CD14-positive monocyte (primary cell): Measurements from ENCODE around the gene OR7G1. TPM values are rescaled to one million over a fixed set of nuclear protein-coding genes. Genes with fewer than 3 reads are reported as not detected.
"Not testable (repeated sequence)": the region's sequence is repeated elsewhere in the genome, so short reads cannot be mapped to it uniquely, and the experiment has no call there.

Source experiments
- DNase-seq, 3 donors: peaks; one replicate each; pipeline ENCODE4 v3.0.0-alpha.2; 2011 to 2022
- H2AFZ ChIP-seq: 2 replicates; pipeline ENCODE4 v1.6.0; 2012; ENCODE audit warnings: mild to moderate bottlenecking, low read depth, low read length, inconsistent platforms; ENCODE audit not compliant: insufficient read depth, poor library complexity, severe bottlenecking
- H3K27ac ChIP-seq, 2 donors: 1 replicate in 1 of 2; 2 replicates in 1 of 2; pipeline ENCODE4 v1.5.1; 2012 to 2013; ENCODE audit warnings: low read length in 2 of 2, control low read depth in 1 of 2, inconsistent platforms in 1 of 2, low read depth in 1 of 2, mild to moderate bottlenecking in 1 of 2
- H3K27me3 ChIP-seq, 2 donors: one replicate each; pipeline versions ENCODE4 v1.6.0 to v1.6.1; 2011 to 2013; ENCODE audit warnings: low read length in 2 of 2; ENCODE audit not compliant: control insufficient read depth in 2 of 2, insufficient read depth in 2 of 2
- H3K36me3 ChIP-seq, 2 donors: replicated peaks in 1 of 2; 1 replicate in 1 of 2; 2 replicates in 1 of 2; pipeline versions ENCODE4 v1.5.1 to v1.6.1; 2012 to 2013; ENCODE audit warnings: low read length in 2 of 2, control low read depth in 1 of 2, inconsistent platforms in 1 of 2, mild to moderate bottlenecking in 1 of 2; ENCODE audit not compliant: insufficient read depth in 2 of 2, control insufficient read depth in 1 of 2
- H3K4me1 ChIP-seq, 2 donors: 1 replicate in 1 of 2; 2 replicates in 1 of 2; pipeline versions ENCODE4 v1.5.1 to v1.6.1; 2012 to 2013; ENCODE audit warnings: low read length in 2 of 2, control low read depth in 1 of 2, inconsistent platforms in 1 of 2, mild to moderate bottlenecking in 1 of 2, moderate library complexity in 1 of 2; ENCODE audit not compliant: insufficient read depth in 2 of 2, control insufficient read depth in 1 of 2
- H3K4me2 ChIP-seq: replicated peaks from 2 replicates; pipeline ENCODE3; 2012; ENCODE audit warnings: low read length, moderate library complexity, mild to moderate bottlenecking; ENCODE audit not compliant: poor library complexity, severe bottlenecking; ENCODE audit errors: extremely low read depth
- H3K4me3 ChIP-seq, 3 experiments: fragments of 200-600 bp in 1 of 3; sonication (generic) in 1 of 3; replicated peaks in 1 of 3; 1 replicate in 2 of 3; 2 replicates in 1 of 3; pipeline ENCODE4 v1.5.1; 2011 to 2013; ENCODE audit warnings: low read length in 3 of 3, mild to moderate bottlenecking in 3 of 3, control low read depth in 2 of 3, low read depth in 2 of 3, inconsistent platforms in 1 of 3, moderate library complexity in 1 of 3
- H3K79me2 ChIP-seq: 2 replicates; pipeline ENCODE4 v1.6.0; 2012; ENCODE audit warnings: mild to moderate bottlenecking, control low read depth, inconsistent platforms, low read length, moderate library complexity; ENCODE audit not compliant: insufficient read depth
- H3K9ac ChIP-seq: 2 replicates; pipeline ENCODE4 v1.6.0; 2017; ENCODE audit warnings: low read length, mild to moderate bottlenecking; ENCODE audit not compliant: insufficient read depth, poor library complexity, severe bottlenecking
- H3K9me3 ChIP-seq, 2 donors: replicated peaks in 1 of 2; 1 replicate in 1 of 2; 2 replicates in 1 of 2; pipeline versions ENCODE4 v1.5.1 to v1.6.1; 2012 to 2013; ENCODE audit warnings: low read length in 2 of 2, control low read depth in 1 of 2; ENCODE audit not compliant: control insufficient read depth in 1 of 2, insufficient read depth in 1 of 2
- H4K20me1 ChIP-seq: 2 replicates; pipeline ENCODE4 v1.6.0; 2012; ENCODE audit warnings: mild to moderate bottlenecking, low read length, control low read depth, moderate library complexity; ENCODE audit not compliant: insufficient read depth
- H3K27ac Mint-ChIP-seq, 7 donors: one replicate each; pipeline ENCODE4 v1.8.0; 2020; ENCODE audit warnings: mild to moderate bottlenecking in 7 of 7, mixed read lengths in 7 of 7, moderate library complexity in 6 of 7, inconsistent platforms in 2 of 7
- H3K27me3 Mint-ChIP-seq, 3 donors: one replicate each; pipeline ENCODE4 v1.8.0; 2021 to 2022; ENCODE audit warnings: low read depth in 3 of 3, mild to moderate bottlenecking in 3 of 3, mixed read lengths in 3 of 3, moderate library complexity in 3 of 3, inconsistent platforms in 1 of 3
- H3K36me3 Mint-ChIP-seq, 2 donors: one replicate each; pipeline ENCODE4 v1.8.0; 2020; ENCODE audit warnings: mixed read lengths in 2 of 2, inconsistent platforms in 1 of 2, mild to moderate bottlenecking in 1 of 2
- H3K4me1 Mint-ChIP-seq: one replicate; pipeline ENCODE4 v1.8.0; 2020; ENCODE audit warnings: mild to moderate bottlenecking, mixed read lengths
- H3K4me3 Mint-ChIP-seq, 2 donors: one replicate each; pipeline ENCODE4 v1.8.0; 2020; ENCODE audit warnings: mild to moderate bottlenecking in 2 of 2, mixed read lengths in 2 of 2, moderate library complexity in 1 of 2
- H3K9me3 Mint-ChIP-seq, 7 donors: one replicate each; pipeline ENCODE4 v1.8.0; 2020 to 2022; ENCODE audit warnings: mixed read lengths in 7 of 7, mild to moderate bottlenecking in 6 of 7, moderate library complexity in 6 of 7, inconsistent platforms in 2 of 7
- CTCF ChIP-seq: fragments of 200-600 bp; IDR thresholded peaks from one replicate; pipeline ENCODE4 v1.8.0; 2022; ENCODE audit warnings: antibody characterized with exemption, mild to moderate bottlenecking
- WGBS: methylation state at CpG from one replicate; pipeline ENCODE4 v1.1.5; 2013; ENCODE audit warnings: missing lambda C conversion rate; ENCODE audit not compliant: insufficient coverage; 5-methylcytosine and 5-hydroxymethylcytosine counted together
- intact Hi-C, 2 donors: fragments of 100-400 bp; cut with micrococcal nuclease; formaldehyde crosslinking; loops; one replicate each; pipeline versions ENCODE4 v1.15.0 to v1.15.1; 2023
- polyA plus RNA-seq, 3 donors: library from polyadenylated mRNA; depleted of rRNA in 1 of 3; unstranded in 2 of 3; stranded (reverse) in 1 of 3; fragments of 300-500 nt in 2 of 3; fragments of >200 nt in 1 of 3; fragmentation: Illumina TruSeq in 2 of 3; gene quantifications; 1 replicate in 2 of 3; 2 replicates in 1 of 3; pipeline ENCODE4 v1.2.3, GENCODE V29; 2012 to 2021

The OR7G1 gene
- polyA plus RNA-seq, 3 donors = not detected

- DNase-seq = peak in 1 of 3 donors; percentile 8
- Histone ChIP-seq H3K4me2 (no peak overlapping the region), H2AFZ (no peak overlapping the region), H3K27ac (no peak overlapping the region), H3K27me3 (no peaks in the 10 kb centered on the region), H3K9ac (no peak overlapping the region), H3K36me3 (no peaks in the 10 kb centered on the region), H4K20me1 (no peaks in the 10 kb centered on the region), H3K9me3 (no peaks in the 10 kb centered on the region), H3K79me2 (no peaks in the 10 kb centered on the region), H3K4me1 (no peaks in the 10 kb centered on the region), H3K4me3 (no peak overlapping the region)
- H3K4me3 Mint-ChIP-seq = no peak overlapping the region
- H3K27me3 Mint-ChIP-seq = peaks cover 0 to 10% (median 0%) of the 10 kb centered on the region in 3 donors
- H3K27ac Mint-ChIP-seq = no peak overlapping the region
- no peak for TF ChIP-seq CTCF
- H3K36me3 Mint-ChIP-seq = no peaks in the 10 kb centered on the region
- 67% methylated on average over 6 of the region's 16 CpGs for WGBS
- no peaks in the 10 kb centered on the region for H3K9me3 Mint-ChIP-seq
- intact Hi-C loops = loop anchor here in 1 of 2 donors (10.0 kb wide), 1 partner anchor 491 kb away; no protein-coding TSS in a partner anchor
- H3K4me1 Mint-ChIP-seq = no peaks in the 10 kb centered on the region
Measured at GRCh38 chr19:9075064-9075949, 40.3 kb downstream of the OR7G1 start.

GRCh38 chr19:9073806-9074205 is 41.8 kb downstream of the OR7G1 start:
- no peaks in the 10 kb centered on the region for H4K20me1 ChIP-seq
- no peak overlapping the region for H3K4me3 Mint-ChIP-seq
- no peak for TF ChIP-seq CTCF
- no peak overlapping the region for H3K27ac ChIP-seq
- H3K27me3 ChIP-seq = no peaks in the 10 kb centered on the region
- no peak for DNase-seq
- no peak overlapping the region for H2AFZ ChIP-seq
- H3K36me3 ChIP-seq = no peaks in the 10 kb centered on the region
- no peaks in the 10 kb centered on the region for H3K4me1 ChIP-seq
- intact Hi-C loops = loop anchor here in 1 of 2 donors (10.0 kb wide), 1 partner anchor 489 kb away; no protein-coding TSS in a partner anchor
- H3K79me2 ChIP-seq = no peaks in the 10 kb centered on the region
- peaks cover 0 to 5% (median 0%) of the 10 kb centered on the region in 3 donors for H3K27me3 Mint-ChIP-seq
- H3K4me1 Mint-ChIP-seq = no peaks in the 10 kb centered on the region
- no peaks in the 10 kb centered on the region for H3K9me3 Mint-ChIP-seq
- H3K4me2 ChIP-seq = no peak overlapping the region
- H3K27ac Mint-ChIP-seq = no peak overlapping the region
- H3K4me3 ChIP-seq = no peak overlapping the region
- H3K9ac ChIP-seq = no peak overlapping the region
- H3K9me3 ChIP-seq = no peaks in the 10 kb centered on the region
- no peaks in the 10 kb centered on the region for H3K36me3 Mint-ChIP-seq
- 88% methylated on average over 3 of the region's 6 CpGs for WGBS

GRCh38 chr19:9071720-9072119 is 43.8 kb downstream of the OR7G1 start:
- not testable (repeated sequence) for H3K4me3 ChIP-seq, DNase-seq, H3K4me1 ChIP-seq, H3K4me3 Mint-ChIP-seq, H3K9ac ChIP-seq, H3K27me3 ChIP-seq, H3K27ac ChIP-seq, H3K4me1 Mint-ChIP-seq, H3K27ac Mint-ChIP-seq, H3K9me3 ChIP-seq, H3K27me3 Mint-ChIP-seq, H3K79me2 ChIP-seq, H3K4me2 ChIP-seq, H4K20me1 ChIP-seq, H3K36me3 Mint-ChIP-seq, H3K36me3 ChIP-seq, H3K9me3 Mint-ChIP-seq, H2AFZ ChIP-seq
- intact Hi-C loops = loop anchor here in 1 of 2 donors (10.0 kb wide), 1 partner anchor 487 kb away; no protein-coding TSS in a partner anchor
- WGBS = 93% methylated on average over 5 of the region's 6 CpGs
